RKO (cell line): Measurements from ENCODE around the gene SCNM1.
"Not testable (repeated sequence)": the region's sequence is repeated elsewhere in the genome, so short reads cannot be mapped to it uniquely, and the experiment has no call there.

Experiments
- DNase-seq: peaks from one replicate; pipeline ENCODE4 v3.0.0-alpha.2; 2016; ENCODE audit warnings: low spot score

SCNM1 gene

DNA sequence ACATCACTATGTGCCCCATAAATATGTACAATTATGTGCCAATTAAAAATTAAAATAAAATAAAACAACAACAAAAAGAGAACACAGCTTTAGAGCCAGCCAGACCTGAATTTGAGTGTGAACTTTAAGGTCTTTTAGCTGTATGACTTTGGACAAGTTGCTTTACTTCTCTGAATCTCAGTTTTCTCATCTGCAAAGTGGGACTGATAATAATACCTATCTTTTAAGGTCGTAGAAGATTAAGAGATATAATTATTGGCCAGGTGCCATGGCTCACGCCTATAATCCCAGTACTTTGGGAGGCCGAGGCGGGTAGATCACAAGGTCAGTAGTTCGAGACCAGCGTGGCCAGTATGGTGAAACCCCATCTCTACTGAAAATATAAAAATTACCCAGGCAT, 27.4 kb downstream of the SCNM1 start:
- DNase-seq: no peak

DNA sequence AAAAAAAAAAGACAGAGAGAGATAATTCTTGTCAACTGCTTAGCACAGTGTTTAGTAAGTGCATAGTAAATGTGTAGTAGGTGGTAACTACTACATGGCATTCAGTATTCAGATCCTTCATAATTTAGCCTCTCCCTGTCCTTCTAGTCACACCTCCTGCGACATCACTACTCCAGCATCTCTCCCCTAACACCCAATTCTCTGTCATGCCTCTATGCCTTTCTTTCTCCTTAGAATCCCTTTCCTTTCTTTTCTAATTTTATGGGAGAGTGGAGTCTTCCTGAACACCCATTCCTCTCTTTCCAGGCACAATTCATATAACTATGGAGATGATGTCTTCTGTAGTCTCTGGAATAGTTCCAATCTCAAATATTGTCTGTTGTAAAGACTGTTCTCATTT, 27.9 kb downstream of the SCNM1 start:
- peak; percentile 38 for DNase-seq

DNA sequence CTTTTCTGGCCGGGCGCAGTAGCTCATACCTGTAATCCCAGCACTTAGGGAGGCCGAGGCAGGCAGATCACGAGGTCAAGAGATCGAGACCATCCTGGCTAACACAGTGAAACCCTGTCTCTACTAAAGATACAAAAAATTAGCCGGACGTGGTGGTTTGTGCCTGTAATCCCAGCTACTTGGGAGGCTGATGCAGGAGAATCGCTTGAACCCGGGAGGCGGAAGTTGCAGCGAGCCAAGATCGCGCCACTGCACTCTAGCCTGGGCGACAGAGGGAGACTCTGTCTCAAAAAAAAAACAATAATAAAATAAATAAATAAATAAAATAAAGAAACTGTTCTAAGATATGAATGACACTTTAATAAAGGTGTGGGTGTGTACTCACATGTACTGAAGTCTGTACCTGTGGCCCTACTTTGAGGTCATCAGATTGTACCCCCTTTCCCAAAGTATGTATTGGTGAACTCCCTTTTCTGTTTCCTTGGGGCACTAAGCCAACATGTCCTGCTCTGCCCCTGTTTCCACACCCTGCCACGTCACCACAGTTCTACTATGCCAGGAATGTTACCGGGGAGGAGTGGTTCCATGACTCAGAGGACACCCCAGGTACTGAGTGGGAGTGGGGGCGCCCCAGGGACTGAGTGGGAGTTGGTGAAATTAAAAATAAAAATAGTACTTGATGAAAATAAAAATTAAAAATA, 29.1 kb downstream of the SCNM1 start:
- peak; percentile 98 for DNase-seq

DNA sequence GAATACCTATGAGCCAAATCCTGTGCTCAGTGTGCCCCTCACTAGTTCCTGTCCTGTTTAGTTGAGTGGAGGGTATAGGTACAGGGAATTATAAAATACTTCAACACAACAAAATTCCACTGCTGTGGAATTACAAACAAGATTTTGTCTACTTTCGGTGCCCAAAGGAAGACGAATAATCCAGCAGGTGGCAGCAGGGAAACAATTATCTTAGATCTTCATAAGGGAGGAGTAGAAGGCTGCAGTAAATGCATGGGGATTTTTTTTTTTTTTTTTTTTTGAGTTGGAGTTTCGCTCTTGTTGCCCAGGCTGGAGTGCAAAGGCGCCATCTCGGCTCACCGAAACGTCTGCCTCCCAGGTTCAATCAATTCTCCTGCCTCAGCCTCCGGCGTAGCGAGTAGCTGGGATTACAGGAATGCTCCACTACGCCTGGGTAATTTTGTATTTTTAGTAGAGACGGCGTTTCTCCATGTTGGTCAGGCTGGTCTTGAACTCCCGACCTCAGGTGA, 30.4 kb downstream of the SCNM1 start:
- peak; percentile 94 for DNase-seq

DNA sequence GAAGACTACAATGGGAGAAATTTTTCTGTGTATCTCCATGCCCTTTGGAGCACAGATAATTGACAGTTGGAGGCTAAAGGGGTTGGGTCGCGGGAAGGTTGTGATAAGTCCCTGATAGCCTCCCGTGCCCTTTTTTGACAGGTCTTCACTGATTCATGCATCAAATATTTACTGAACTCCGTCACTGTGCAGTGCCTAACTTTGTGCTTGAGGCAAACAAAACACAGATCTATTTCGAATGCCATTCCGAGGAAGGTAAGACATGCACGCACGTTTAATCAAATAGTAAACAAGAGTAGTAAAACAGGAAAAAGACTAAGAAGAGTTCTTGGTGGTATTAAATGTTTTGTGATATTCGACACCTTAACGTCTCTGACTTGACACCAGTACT, 31.9 kb downstream of the SCNM1 start:
- peak; percentile 74 for DNase-seq

DNA sequence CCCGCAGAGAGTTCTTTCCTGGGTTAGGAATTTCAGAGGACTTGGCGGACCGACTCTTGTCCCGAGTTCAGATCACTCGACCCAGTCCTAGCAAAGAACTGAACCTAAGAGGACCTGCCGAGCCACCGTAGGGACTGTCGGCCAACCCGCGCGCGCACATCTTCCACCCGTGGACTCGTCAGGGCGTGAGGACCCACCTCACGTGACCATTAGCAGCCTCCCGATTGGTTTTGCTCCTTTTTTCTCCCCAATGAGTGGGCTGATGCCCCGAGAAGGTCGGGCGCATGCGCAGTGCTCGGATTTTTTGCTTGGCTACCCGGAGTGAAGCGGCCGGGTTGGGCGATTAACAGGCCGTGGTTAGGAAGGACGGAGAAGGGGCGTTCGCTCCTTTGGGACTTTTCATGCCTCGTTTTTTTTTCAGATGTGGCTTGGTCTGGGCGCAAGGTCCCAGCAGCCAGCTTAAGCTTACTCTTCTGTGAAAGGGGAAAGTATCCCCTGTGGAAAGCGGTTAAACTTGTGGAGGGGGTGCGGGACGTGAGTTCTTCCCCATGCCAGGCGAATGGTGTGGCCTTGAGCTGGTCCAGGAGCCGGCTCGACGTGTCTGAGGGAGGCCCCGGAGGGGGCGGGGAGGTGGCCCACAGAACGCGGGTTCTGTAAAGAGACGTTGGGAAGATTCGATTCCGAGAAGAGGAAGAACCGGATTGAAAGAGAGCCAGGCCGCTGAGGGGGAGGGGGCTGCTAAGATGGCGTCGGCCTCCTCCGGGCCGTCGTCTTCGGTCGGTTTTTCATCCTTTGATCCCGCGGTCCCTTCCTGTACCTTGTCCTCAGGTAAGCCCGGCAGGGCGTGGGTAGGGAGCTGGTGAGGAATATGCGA, 32.5 kb downstream of the SCNM1 start, which contains the start of gene PIP5K1A:
Gene PIP5K1A (plus strand): TSS at position 299 of the 874 bp plus-strand sequence. CDS start 445 bp downstream, at position 744.
- peak; percentile 98 for DNase-seq

DNA sequence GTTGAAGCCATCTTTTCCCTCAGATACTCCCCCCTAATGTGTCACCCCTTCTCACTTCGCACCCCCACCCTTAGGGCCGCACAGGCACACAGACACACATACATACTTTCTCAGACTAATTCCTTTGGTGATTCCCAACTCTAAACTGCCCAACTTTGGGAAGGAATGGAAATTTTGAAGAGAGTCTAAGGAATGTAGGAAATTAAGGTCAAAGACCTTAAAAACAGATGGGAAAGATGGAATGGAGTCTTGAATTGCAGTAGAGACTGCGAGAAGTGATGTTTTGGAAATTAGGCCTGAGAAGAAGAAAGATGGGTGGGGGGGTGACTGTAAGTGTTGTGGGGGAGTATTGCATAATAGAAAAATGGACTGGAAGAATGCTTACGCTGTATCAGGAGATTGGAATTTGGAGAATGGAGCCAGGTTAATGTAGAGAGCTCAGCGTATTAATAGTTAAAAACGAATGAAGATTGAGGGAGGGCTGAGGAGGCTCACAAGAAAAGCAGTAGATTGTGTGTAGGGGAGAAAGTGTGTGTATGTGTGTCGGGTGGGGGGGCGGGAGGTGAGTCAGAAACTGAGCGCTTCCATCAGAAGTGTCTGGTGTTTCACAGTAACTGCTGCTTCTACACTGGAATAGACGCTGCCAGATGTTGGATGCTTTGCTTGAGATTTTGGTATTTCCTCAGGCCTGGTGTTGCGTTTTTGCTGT, 34.1 kb downstream of the SCNM1 start:
- DNase-seq: peak; percentile 84

DNA sequence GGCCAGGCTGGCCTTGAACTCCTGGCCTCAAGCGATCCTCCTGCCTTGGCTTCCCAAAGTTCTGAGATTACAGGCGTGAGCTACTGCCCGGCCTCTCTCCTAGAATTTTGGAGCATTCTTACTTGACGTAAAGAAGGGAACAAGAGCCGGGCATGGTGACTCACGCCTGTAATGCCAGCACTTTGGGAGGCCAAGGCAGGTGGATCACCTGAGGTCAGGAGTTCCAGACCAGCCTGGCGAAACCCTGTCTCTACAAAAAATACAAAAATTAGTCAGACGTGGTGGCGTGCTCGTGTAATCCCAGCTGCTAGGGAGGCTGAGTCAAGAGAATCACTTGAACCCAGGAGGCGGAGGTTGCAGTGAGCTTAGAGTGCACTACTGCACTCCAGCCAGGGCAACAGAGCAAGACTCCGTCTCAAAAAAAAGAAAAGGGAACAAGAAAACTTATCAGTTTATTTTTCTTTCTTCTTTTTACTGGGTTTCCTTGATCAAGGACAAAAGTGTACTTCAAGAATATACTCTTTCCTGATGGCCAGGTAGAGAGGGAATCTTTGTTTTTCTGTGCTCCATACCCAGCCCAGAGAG, 39.5 kb downstream of the SCNM1 start:
- DNase-seq: not testable (repeated sequence)

DNA sequence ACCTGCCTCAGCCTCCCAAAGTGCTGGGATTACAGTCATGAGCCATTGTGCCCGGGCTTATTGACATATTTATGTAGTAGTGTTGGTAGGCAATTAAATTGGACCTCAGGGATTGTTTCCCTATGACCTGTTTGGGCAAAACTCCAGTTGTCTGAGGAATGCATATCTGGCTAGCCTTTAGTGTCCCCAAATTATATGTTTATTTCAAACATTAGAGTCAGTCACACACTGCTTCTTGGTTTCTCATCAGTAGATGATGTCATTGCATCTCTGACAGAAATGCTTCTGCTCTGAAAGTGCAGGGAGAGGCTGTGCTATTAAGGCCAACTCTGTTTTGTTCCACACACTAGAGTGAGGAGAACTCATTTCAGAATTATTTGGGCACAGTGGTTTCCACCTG, 44.9 kb downstream of the SCNM1 start:
- peak; percentile 38 for DNase-seq

DNA sequence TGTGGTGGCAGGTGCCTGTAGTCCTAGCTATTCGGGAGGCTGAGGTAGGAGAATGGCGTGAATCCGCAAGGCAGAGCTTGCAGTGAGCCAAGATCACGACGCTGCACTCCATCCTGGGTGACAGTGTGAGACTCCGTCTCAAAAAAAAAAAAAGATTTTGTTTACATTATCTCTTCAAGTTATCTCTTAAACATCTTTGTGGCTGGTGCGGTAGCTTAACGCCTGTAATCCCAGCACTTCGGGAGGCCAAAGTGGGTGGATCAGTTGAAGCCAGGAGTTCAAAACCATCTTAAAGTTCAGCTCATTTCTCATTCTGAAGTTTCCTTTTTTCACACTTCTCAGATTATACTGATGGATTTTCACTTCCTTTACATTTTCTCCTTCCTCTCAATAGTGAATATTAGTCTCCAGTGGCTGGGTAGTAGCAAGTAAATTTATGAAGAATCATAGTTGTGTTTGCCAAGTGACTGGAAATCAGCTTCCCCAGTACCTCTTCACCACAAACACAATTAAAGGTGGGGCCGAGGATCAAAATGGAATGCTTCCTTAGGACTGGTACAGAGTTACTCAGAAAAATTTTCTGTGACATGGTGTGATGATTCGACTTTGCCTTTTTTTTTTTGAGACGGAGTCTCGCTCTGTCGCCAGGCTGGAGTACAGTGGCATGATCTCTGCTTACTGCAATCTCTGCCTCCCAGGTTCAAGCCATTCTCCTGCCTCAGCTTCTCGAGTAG, 46.2 kb downstream of the SCNM1 start:
- no peak for DNase-seq

DNA sequence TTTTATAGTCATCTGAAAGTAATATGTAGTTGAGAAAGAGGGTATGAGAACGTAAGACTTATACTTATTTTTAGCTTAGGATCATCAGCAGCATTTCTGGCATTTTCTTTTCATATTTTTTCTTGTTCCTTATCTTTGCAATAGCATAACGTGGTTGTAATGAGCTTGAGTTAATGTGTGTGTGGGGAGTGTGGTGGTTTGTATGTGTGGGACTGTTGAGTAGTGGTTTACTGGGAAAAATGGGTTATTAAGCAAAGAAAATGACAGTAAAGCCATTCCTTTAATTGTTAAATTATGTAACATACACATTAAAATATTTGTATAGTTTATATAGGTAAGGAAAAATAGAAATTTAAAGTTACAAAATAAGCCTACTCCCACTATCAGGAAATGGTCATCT, 47.6 kb downstream of the SCNM1 start:
- no peak for DNase-seq
